Measurements from ENCODE around the gene COBLL1.

Gene COBLL1

DNA sequence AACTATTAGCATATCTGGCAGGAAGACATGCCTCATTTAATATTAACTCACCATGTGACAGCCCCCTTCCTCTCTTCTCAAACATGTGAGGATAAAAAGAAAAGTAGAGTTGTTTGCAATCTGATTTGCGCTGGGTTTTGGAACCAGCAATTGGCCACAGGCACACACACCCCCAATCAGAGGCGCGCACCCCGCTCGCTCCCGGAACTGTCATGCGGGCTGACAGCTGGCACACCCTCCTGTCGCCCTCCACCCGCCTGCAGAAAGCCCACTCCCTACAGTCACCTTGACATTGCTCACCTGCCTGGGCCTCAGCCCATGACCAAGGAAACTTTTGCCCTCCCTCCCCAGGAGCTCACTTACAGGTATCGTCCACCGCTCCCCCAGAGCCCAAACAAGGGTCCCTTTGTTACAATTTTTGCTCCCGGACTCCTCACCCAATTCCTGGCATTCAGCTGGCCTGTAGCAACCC lies 1.1 kb downstream of the COBLL1 start:
- H3K4me3 ChIP-seq (ENCODE audit: low read depth, low read length) = peak overlapping the region; percentile 76
- no peak for TF ChIP-seq CTCF (IDR thresholded peaks at IDR 0.05; ENCODE audit: low read depth, low read length)

DNA sequence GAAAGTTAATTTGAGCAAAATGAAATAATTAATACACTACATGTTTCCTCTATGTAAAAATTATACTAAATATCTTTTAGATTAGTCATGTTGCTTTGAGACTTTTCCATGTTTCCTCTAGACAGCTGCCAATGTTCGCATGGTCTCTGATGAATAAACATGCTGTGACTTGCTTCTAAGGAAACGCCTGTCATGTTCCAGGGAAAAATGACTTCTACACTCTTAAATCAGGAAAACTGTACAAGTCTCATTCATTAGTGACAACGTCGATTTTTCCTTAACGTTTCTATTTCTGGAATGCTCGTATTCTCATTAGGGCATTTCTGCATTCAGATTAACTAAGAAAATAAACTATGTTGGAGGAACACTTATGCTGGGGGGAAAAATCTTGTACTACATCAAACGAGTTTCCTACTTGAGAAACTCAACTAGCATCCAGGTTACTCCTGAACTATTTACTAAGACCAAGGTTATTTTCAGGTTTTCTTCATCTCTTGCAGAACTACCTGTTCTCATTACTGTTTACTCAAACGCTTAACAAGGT lies 1.6 kb downstream of the COBLL1 start:
- H3K4me3 ChIP-seq (ENCODE audit: low read depth, low read length) = peak overlapping the region; percentile 76; the same call in 1 of the 2 replicates

GRCh38 chr2:164837807-164838206 lies 3.8 kb downstream of the COBLL1 start:
- no peak overlapping the region for H3K4me3 ChIP-seq (ENCODE audit: low read depth, low read length)
- no peak for TF ChIP-seq CTCF (IDR thresholded peaks at IDR 0.05; ENCODE audit: low read depth, low read length)

More for the DNA sequence above, 1.6 kb downstream of the COBLL1 start:
- TF ChIP-seq CTCF (IDR thresholded peaks at IDR 0.05; ENCODE audit: low read depth, low read length) = no peak

DNA sequence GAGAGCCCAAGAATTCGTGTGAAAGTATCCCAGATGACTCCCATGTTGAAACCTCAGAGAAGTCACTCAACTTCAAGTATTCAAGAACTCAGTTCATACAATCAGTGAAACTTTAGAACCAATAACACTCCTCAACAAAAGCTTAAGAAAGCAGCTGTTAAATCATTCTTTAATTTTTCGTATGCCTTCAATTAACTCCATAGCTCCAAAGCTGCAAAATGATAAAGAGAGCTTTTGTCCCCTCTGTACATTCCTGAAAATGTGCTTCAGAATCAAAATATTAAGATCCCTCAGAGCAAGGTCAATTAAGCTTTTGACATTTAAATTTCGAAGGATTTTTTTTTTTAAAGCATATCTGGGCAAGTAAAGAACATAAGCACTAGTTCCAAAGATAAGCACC lies 4.7 kb downstream of the COBLL1 start:
- TF ChIP-seq CTCF (IDR thresholded peaks at IDR 0.05; ENCODE audit: low read depth, low read length) = no peak
- no peak overlapping the region for H3K4me3 ChIP-seq (ENCODE audit: low read depth, low read length)

- H3K4me3 ChIP-seq (ENCODE audit: low read depth, low read length) = no peak overlapping the region
- no peak for TF ChIP-seq CTCF (IDR thresholded peaks at IDR 0.05; ENCODE audit: low read depth, low read length)
Measured at GRCh38 chr2:164835302-164835701, 6.3 kb downstream of the COBLL1 start.

GRCh38 chr2:164831887-164832286 lies 9.7 kb downstream of the COBLL1 start:
- no peak for TF ChIP-seq CTCF (IDR thresholded peaks at IDR 0.05; ENCODE audit: low read depth, low read length)
- H3K4me3 ChIP-seq (ENCODE audit: low read depth, low read length) = no peak overlapping the region

DNA sequence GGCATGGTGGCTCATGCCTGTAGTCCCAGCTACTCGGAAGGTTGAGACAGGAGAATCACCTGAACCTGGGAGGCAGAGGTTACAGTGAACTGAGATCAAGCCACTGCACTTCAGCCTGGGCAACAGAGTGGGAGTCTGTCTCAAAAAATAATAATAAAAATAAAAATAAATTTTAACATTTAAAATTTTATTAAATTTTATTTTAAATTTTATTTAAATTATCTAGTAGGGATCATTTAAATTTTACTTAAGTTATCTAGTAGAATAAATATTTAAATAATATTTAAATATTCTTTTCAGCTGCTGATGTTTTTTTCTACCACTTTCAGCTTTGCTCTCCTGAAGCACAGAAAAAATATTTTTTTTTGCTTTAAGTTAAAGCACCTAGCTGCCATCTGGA lies 10.4 kb downstream of the COBLL1 start:
- no peak for TF ChIP-seq CTCF (IDR thresholded peaks at IDR 0.05; ENCODE audit: low read depth, low read length)
- H3K4me3 ChIP-seq (ENCODE audit: low read depth, low read length) = no peak overlapping the region

Measured in WI38 (cell line).